NCI-H2196 treated with DMSO at 0.1 percent for 48 hours (cell line): ENCODE measurements around the gene PCSK6.

Source experiments
- DNase-seq: peaks from one replicate; lab custom pipeline; 2025; ENCODE audit not compliant: unreplicated experiment; lab: John Stamatoyannopoulos, UW

Gene PCSK6

GRCh38 chr15:101483462-101483861 is 6.0 kb downstream of the PCSK6 start:
- no peak for DNase-seq

- DNase-seq: no peak
Measured at GRCh38 chr15:101482526-101483371, 6.8 kb downstream of the PCSK6 start.

- no peak for DNase-seq
Measured at GRCh38 chr15:101481917-101482525, 7.5 kb downstream of the PCSK6 start.

GRCh38 chr15:101481381-101481705 is 8.2 kb downstream of the PCSK6 start:
- no peak for DNase-seq

- no peak for DNase-seq
Measured at GRCh38 chr15:101480613-101481380, 8.7 kb downstream of the PCSK6 start.

GRCh38 chr15:101479851-101480612 is 9.5 kb downstream of the PCSK6 start:
- DNase-seq: no peak

- DNase-seq: no peak
Measured at GRCh38 chr15:101479342-101479845, 10.1 kb downstream of the PCSK6 start.

- DNase-seq: no peak
Measured at GRCh38 chr15:101478701-101479341, 10.7 kb downstream of the PCSK6 start.

- no peak for DNase-seq
Measured at GRCh38 chr15:101477851-101478362, 11.6 kb downstream of the PCSK6 start.

- no peak for DNase-seq
Measured at GRCh38 chr15:101476756-101477155, 12.8 kb downstream of the PCSK6 start.

GRCh38 chr15:101474983-101475382 is 14.5 kb downstream of the PCSK6 start:
- DNase-seq: no peak

GRCh38 chr15:101474233-101474632 is 15.3 kb downstream of the PCSK6 start:
- DNase-seq: no peak

GRCh38 chr15:101472033-101472432 is 17.5 kb downstream of the PCSK6 start:
- DNase-seq: no peak

GRCh38 chr15:101470548-101471239 is 18.8 kb downstream of the PCSK6 start:
- no peak for DNase-seq

GRCh38 chr15:101469520-101470288 is 19.8 kb downstream of the PCSK6 start:
- no peak for DNase-seq

GRCh38 chr15:101466188-101466587 is 23.3 kb downstream of the PCSK6 start:
- no peak for DNase-seq

- DNase-seq: no peak
Measured at GRCh38 chr15:101464999-101465669, 24.4 kb downstream of the PCSK6 start.

GRCh38 chr15:101464256-101464998 is 25.1 kb downstream of the PCSK6 start:
- no peak for DNase-seq
